GM23248 (cell line): ENCODE results near the gene SLITRK1.

ENCODE experiments used
- EZH2 ChIP-seq: fragments of 200-600 bp; sonication (generic); IDR thresholded peaks from 2 replicates; pipeline ENCODE4 v1.6.1; 2018; ENCODE audit warnings: antibody characterized with exemption, mild to moderate bottlenecking; ENCODE audit not compliant: insufficient read depth, poor library complexity, severe bottlenecking
- EZH2phosphoT487 ChIP-seq: fragments of 200-600 bp; sonication (generic); IDR thresholded peaks from 2 replicates; pipeline ENCODE4 v1.6.1; 2018; ENCODE audit warnings: antibody characterized with exemption, moderate library complexity, mild to moderate bottlenecking, low read depth; ENCODE audit not compliant: insufficient read depth

GRCh38 chr13:83867708-83868107 lies 14.6 kb downstream of the SLITRK1 start:
- TF ChIP-seq EZH2 (no peak), EZH2phosphoT487 (no peak)
